ENCODE results near the gene TSKU.

DNA sequence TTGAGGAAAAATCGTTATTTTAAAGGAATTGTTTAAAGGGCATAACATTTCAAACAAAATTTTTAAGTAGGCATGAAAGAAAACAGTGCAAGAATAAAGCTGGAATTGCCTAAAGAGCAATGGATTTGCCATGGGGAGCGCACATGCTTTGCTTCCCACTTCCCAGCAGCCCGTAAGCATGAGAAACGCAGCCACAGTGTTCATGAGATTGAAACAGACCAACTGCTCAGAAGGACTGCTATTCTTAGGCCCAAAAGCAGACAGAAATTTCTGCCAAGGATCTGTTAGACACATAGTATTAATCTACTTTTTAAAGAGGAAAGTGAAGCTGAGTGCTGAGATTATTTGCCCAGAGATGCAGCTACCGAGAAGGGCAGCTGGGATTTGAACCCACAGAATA is 34.2 kb upstream of the TSKU start:
- TF ChIP-seq EZH2 (IDR thresholded peaks at IDR 0.05; ENCODE audit: borderline replicate concordance) = no peak
- TF ChIP-seq, protein P1, sequence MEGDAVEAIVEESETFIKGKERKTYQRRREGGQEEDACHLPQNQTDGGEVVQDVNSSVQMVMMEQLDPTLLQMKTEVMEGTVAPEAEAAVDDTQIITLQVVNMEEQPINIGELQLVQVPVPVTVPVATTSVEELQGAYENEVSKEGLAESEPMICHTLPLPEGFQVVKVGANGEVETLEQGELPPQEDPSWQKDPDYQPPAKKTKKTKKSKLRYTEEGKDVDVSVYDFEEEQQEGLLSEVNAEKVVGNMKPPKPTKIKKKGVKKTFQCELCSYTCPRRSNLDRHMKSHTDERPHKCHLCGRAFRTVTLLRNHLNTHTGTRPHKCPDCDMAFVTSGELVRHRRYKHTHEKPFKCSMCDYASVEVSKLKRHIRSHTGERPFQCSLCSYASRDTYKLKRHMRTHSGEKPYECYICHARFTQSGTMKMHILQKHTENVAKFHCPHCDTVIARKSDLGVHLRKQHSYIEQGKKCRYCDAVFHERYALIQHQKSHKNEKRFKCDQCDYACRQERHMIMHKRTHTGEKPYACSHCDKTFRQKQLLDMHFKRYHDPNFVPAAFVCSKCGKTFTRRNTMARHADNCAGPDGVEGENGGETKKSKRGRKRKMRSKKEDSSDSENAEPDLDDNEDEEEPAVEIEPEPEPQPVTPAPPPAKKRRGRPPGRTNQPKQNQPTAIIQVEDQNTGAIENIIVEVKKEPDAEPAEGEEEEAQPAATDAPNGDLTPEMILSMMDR (IDR thresholded peaks at IDR 0.05; ENCODE audit: poor library complexity) = no peak

Measured in hepatocyte (in vitro differentiated cells).